ENCODE data around the gene CASP14. TPM values are rescaled to one million over a fixed set of nuclear protein-coding genes. Genes with fewer than 3 reads are reported as not detected.

Gene CASP14
- total RNA-seq, 4 donors from 2014 or later = 245 to 346 (median 293) TPM

DNA sequence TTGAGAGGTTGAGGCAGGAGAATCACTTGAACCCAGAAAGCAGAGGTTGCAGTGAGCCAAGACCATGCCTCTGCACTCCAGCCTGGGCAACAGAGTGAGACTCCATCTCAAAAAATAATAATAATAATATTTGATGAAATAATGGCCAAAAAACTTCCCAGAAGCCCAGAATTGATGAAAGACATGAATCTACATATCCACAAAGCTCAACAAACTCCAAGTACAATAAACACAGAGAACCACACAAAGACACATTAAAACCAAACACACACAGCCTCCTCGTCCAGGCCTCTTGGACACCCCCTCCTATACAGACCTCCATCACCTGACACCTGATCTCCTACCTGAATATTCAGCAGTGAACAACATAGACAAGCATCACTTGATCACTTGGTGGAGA is 54.7 kb downstream of the CASP14 start:
- TF ChIP-seq POLR2A (IDR thresholded peaks at IDR 0.05) = no peak
- TF ChIP-seq, protein P1, sequence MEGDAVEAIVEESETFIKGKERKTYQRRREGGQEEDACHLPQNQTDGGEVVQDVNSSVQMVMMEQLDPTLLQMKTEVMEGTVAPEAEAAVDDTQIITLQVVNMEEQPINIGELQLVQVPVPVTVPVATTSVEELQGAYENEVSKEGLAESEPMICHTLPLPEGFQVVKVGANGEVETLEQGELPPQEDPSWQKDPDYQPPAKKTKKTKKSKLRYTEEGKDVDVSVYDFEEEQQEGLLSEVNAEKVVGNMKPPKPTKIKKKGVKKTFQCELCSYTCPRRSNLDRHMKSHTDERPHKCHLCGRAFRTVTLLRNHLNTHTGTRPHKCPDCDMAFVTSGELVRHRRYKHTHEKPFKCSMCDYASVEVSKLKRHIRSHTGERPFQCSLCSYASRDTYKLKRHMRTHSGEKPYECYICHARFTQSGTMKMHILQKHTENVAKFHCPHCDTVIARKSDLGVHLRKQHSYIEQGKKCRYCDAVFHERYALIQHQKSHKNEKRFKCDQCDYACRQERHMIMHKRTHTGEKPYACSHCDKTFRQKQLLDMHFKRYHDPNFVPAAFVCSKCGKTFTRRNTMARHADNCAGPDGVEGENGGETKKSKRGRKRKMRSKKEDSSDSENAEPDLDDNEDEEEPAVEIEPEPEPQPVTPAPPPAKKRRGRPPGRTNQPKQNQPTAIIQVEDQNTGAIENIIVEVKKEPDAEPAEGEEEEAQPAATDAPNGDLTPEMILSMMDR (IDR thresholded peaks at IDR 0.05) = no peak
- no peak for DNase-seq (ENCODE audit: low spot score in 2 of 2)
- intact Hi-C loops (cut with DNase I; ENCODE audit: low total_unique reads) = no loop called here
- no peak overlapping the region for H3K4me3 ChIP-seq (ENCODE audit: low read depth, poor library complexity, severe bottlenecking)
- 90 to 92% methylated on average over 1 of the region's 1 CpG for WGBS, 2 donors

DNA sequence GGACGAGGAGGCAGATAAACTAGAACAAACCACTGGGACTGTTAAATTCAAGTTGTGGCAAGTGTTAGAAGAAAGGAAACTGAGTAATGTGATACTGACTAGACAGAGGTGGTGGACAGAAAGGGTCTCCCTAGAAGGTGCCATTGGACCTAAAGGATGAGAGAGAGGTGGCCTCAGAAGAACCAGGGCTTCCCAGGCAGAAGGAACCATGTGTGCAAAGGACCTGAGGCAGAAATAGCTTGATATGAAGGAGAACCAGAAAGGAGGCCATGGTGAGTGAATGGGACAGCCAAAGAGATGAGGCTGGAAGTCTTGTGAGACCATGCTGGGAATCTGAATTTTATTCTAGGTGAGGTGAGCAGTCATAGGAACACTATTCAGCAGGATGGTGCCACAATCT is 55.1 kb downstream of the CASP14 start:
- no peak overlapping the region for H3K4me3 ChIP-seq (ENCODE audit: low read depth, poor library complexity, severe bottlenecking)
- DNase-seq (ENCODE audit: low spot score in 2 of 2) = no peak
- TF ChIP-seq, protein P1 (IDR thresholded peaks at IDR 0.05) = no peak
- TF ChIP-seq POLR2A (IDR thresholded peaks at IDR 0.05) = no peak
- 75 to 89% methylated on average over 1 of the region's 1 CpG for WGBS, 2 donors
- intact Hi-C loops (cut with DNase I; ENCODE audit: low total_unique reads) = no loop called here

DNA sequence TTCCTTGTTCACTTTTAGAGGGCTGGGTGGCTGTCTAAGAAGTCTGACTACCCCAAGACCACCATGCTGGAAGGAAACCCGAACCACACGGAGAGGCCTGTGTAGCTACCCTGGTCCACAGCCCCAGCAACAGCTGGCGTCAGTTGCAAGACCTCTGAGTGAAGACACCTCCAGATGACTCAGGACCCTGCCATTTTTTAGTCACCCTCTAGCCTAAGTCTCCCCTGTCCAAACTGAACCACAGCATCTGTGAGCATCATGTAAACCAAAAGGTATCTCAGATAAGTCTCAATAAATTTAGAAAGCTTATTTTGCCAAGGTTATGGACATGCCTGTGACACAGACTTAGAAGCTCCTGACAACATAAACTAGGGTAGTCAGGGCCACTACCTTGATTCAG is 55.8 kb downstream of the CASP14 start:
- no peak overlapping the region for H3K4me3 ChIP-seq (ENCODE audit: low read depth, poor library complexity, severe bottlenecking)
- WGBS, 2 donors = 89 to 91% methylated on average over 3 of the region's 3 CpGs
- no peak for TF ChIP-seq POLR2A (IDR thresholded peaks at IDR 0.05)
- TF ChIP-seq, protein P1 (IDR thresholded peaks at IDR 0.05) = no peak
- DNase-seq (ENCODE audit: low spot score in 2 of 2) = no peak
- intact Hi-C loops (cut with DNase I; ENCODE audit: low total_unique reads) = no loop called here

DNA sequence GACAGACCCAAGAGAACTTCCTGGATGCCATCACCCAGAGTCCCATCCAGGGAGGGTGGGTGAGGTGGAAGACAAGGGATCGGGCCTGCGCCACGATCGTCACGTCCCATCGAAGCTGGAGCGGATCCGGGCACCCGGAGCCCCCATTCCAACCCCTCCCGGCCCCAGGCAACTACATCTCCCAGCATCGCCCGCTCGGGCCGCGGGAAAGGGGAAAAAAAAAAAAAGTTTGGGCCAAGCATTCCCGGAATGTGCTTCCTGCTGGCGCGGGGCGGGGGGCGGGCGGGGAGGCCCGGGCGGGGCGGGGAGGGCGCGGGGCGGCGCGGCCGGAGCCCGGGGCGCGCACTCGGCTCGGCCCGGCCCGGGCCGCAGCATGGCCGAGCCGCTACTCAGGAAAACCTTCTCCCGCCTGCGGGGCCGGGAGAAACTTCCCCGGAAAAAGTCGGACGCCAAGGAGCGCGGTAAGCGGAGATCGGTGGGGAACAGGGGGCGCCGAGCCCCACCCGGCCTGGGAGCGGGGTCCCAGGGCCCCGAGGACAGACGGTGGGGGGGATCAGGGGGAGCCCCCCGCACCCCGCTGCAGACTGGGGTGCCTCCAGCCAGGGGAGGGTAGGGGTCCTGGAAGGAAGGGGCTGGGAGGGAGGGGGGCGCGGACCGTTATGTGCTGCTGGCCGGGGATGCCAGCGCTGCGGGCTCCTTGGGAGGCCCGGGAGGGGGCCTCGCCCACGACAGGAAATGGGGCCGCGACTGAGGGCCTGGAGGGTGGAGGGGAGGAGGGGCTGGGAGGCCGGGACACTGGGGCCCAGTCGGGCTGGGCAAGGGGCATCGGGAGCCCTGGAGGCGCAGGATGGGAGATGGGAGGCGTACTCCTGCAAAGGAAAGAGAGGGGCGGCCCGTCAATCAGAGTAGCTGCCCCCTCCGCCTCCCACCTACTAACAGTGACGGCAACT is 58.1 kb downstream of the CASP14 start, which contains the start of gene SYDE1:
TSS of gene SYDE1 (plus strand) at position 341 of the 950 bp plus-strand sequence. CDS start at position 374, 33 bp downstream.
- H3K4me3 ChIP-seq (ENCODE audit: low read depth, poor library complexity, severe bottlenecking) = peak within 1 kb of the TSS; percentile 67
- TF ChIP-seq POLR2A (IDR thresholded peaks at IDR 0.05) = no peak
- TF ChIP-seq, protein P1 (IDR thresholded peaks at IDR 0.05) = no peak
- intact Hi-C loops (cut with DNase I; ENCODE audit: low total_unique reads) = no loop called here
- DNase-seq (ENCODE audit: low spot score in 2 of 2) = peak in 1 of 2 donors; percentile 89
- 3 to 5% methylated on average over 59 to 62 of the region's 78 CpGs for WGBS, 2 donors

Other genes with a start within 250 kb of the CASP14 start
- 1 to 10 TPM in 3 of 4 donors, under 1 TPM in 1; 0.72 to 2.9 (median 2.0) TPM for gene OR7A5, start 214.3 kb upstream of the CASP14 start, total RNA-seq
- gene OR7C1, start 214.3 kb upstream of the CASP14 start, total RNA-seq = 1 to 10 TPM; 2.2 to 3.3 (median 2.9) TPM
- gene OR7A10, start 200.6 kb upstream of the CASP14 start, total RNA-seq = not detected
- not detected for gene OR7A17, start 163.3 kb upstream of the CASP14 start, total RNA-seq
- gene OR7C2, start 108.0 kb upstream of the CASP14 start, total RNA-seq = not detected
- 10 to 100 TPM in 3 of 4 donors, 1 to 10 TPM in 1; 3.3 to 28.0 (median 13.5) TPM for gene SLC1A6, start 69.6 kb upstream of the CASP14 start, total RNA-seq
- gene OR1I1, start 32.7 kb downstream of the CASP14 start, total RNA-seq = not detected
- gene SYDE1, start 57.9 kb downstream of the CASP14 start, total RNA-seq = 10 to 100 TPM in 2 of 4 donors, 1 to 10 TPM in 2; 7.1 to 15.9 (median 9.9) TPM
- 100 to 1,000 TPM; 215 to 332 (median 251) TPM for gene NOTCH3, start 151.5 kb downstream of the CASP14 start, total RNA-seq
- 100 to 1,000 TPM in 1 of 4 donors, 10 to 100 TPM in 3; 74.6 to 138 (median 88.9) TPM for gene EPHX3, start 183.0 kb downstream of the CASP14 start, total RNA-seq

Measured in lower leg skin (tissue), 4 donors.